NCI-H2029 (cell line): ENCODE measurements around the gene USP19.

Experiments used
- DNase-seq: peaks from one replicate; lab custom pipeline; 2025; lab: John Stamatoyannopoulos, UW

The USP19 gene

DNA sequence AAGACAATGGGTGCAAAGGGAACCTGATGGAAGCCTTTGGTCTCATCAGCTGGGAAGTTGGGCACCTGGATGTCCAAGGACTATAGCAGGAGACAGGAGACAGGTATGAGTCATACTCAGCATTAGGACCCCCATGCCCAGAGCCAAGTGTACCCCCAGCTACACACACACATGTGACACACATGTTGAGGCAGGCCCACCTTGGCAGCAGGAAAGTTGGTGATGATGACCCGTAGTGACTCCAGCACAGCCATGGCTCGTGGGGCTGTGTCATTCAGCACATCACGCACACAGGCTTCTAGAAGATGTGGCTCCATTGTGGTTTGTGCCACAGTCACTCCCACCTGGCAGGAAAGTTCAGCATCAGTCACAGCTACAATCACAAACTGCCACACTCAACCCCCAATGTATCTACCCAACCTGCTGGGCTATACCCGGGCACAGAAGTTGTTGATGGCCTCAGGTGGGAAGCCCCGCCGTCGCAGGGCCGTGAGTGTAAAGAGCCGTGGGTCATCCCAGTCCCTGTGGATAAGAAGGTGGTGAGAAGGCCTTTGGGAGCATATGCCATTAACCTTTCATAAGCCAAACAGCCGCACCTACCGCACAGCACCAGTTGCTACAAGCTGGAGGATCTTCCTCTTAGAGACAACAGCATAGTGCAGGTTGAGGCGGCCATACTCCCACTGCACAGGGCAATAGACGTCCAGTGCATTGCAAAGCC, 21.6 kb downstream of the USP19 start:
- DNase-seq: no peak

DNA sequence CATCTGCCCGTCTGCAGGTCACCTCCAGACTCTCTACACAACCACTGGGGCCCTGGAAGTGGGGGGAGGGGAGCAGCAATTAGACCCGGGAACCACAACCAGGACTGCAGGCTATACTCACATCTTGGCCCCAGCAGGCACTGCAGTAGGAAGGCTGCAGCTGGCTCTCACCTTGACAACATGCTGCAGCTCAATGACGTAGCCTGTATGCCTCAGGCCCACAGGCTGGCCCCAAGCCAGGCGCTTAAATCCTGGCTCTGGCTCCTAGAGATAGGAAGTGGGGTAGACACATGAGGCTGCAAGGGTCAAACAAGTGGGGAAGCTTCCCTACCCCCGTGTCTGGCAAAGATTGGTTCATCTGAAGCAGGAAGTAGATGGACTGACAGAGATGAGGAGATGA, 22.2 kb downstream of the USP19 start:
- DNase-seq: peak; percentile 83

DNA sequence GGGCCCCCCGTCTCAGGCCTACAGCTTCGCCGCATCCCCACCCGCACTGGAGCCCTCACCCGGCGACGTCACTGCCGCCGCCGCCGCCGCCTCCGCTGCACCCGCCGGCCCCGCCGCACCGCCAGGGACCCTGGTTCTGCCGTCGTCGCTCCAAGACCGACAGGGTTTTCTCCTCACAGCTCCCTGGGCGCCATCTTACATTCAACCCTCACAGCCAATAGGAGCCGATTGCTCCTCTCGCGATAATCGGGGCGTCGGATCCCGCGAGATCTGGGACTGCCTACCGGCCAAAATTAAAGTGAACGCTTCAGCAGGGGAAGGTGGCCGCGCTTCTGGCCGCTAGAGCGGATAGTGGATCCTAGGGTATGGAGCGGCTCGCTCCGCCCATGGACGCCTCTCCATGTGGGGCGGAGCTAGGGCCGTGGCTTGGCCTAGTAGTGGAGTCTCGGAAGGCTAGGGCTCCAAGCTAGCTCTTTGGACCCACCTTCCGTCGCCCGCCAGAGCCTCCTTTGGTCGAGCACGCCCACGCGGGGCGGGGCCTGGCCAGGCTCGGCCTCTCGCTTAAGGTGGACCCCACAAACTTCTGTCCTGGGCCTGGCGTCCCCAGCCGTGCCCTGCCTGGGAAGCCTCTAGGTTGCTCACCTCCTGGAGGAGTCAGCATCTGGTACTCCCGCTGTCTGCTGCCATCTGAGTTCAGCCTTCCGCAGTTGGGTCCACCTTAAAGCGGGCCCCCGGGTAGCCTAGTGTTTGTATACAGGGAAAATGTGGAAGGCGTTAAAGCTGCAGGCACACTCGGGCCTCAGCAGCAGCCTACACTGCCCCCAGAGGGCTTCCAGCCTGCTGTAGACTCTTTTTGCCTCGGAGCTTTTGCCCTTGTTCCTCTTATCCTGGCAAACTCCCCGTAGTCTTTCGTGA, 26.5 kb downstream of the USP19 start, which contains the start of gene QRICH1:
TSS of gene QRICH1 (minus strand) at position 219 of the 915 bp plus-strand sequence. CDS start 17,054 bp downstream, outside the sequence.
- peak; percentile 95 for DNase-seq

DNA sequence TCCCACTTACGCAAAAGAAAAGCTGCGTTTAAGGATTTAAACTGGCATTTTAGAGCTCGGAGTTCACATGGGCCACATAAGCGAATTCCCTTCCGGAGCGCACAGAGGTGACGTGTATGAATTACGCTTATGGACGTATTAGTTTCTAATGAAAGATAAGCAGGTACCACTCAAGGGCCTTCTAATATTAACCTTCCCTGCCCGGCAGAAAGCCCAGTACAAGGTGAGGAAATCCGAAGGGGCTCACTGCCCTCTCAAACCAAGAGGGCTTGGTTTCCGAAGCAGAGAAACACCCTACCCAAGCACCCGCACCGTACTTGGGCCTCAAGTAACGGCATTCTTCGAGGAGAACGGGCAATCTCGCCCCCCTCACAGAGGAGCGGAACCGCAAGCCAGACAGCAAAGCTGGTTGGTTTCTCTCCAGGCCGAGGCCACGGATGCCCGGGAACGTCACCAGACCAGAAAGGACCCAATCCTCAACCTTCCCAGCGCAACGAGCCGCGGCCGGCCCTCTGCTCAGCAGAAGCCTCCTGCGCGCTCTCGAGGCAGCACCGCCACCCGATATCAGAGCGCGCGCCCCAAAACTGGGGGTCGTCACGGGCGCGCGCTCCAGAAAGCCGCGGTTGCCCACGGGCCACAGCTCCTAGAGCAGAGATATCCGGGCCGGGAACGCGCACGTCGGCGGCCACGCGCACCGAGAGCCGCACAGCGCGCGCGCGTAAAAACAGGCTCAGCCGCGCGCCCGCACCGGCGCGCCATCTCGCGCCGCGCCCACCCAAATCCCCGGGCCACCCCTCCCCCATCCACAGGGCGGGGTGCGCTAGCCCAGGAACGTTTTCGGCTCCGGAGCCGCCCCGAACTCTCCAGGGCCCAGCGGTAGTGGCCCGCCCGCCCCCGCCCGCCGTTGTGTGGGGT, 27.4 kb downstream of the USP19 start:
- DNase-seq: peak; percentile 45

DNA sequence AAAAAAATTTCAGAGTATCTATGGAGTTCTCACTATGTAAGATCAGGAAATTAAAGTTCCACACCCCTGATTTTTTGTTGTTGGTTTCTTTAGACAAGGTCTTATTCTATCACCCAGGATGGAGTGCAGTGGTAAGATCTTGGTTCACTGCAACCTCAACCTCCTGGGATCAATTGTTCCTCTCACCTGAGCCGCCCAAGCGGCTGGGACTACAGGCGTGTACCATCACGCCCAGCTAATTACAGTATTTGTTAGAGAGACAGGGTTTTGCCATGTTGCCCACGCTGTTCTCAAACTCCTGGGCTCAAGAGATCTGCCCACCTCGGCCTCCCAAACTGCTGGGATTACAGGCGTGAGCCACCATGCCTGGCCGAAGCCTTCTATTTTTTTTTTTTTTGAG, 39.2 kb downstream of the USP19 start:
- DNase-seq: no peak

DNA sequence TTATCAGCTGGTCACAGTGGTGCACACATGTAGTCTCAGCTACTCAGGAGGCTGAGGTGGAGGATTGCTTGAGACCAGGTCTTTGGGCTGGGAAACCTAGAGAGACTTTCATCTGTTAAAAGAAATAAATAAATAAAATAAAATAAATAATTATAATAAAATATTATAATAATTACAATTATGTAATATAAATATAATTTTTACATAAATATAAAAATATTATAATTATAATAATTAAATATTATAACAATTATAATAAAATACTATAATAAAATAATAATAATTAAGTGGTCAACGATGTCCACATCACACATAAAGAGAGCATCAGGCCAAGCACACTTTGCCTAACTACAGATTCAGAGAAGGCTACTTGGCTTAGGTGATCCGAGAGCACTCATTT, 41.4 kb downstream of the USP19 start:
- no peak for DNase-seq

DNA sequence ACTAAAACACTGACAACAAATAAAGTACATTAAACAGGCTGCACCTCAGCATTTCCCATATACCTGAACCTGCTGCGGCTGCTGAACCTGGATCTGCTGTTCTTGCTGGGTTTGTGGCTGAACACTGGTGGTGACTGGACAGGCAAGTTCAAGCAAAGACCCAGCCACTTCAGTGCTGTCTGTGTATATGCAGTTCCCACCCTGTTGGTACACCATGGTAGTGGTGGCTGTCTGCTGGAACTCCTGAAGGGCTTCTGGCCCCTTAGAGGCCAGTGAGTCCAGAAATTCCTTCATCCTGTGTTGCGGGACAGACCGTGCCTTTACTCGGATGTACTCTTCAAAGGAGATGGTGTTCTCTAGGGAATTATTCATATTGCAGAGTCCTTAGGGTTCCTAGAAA, 44.0 kb downstream of the USP19 start:
- no peak for DNase-seq

DNA sequence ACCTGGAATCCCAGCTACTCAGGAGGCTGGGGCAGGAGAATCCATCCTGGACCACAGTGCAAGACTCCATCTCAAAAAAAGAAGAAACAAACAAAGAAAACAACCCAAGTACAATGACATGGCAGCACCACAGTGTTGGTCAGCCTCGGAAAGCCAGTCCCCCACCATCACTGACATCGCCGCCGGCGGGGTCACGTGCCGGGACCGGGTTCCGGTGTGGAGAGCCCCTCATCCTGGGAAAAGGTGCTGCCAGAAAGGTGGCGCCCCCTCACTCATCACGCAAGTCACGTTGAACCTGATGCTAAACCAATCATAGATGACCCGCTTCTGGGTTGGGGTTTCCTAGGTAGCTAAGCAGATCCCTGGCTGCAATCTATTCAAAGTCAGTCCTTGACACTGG, 44.5 kb downstream of the USP19 start:
- DNase-seq: no peak
